ENCODE results near the gene AKIP1.
"Not testable (repeated sequence)": the region's sequence is repeated elsewhere in the genome, so short reads cannot be mapped to it uniquely, and the experiment has no call there.

The AKIP1 gene

GRCh38 chr11:8930456-8931175, 19.6 kb downstream of the AKIP1 start:
- no peak for TF ChIP-seq POLR2A (IDR thresholded peaks at IDR 0.05; ENCODE audit: low read depth, low read length)
- no peak for DNase-seq (ENCODE audit: insufficient read length, low spot score)
- FAIRE-seq: no peak

- FAIRE-seq (no peak), DNase-seq (ENCODE audit: insufficient read length, low spot score) (no peak)
- TF ChIP-seq POLR2A (IDR thresholded peaks at IDR 0.05; ENCODE audit: low read depth, low read length): no peak
Observed at GRCh38 chr11:8932564-8933180, 21.7 kb downstream of the AKIP1 start, which contains the start of gene C11orf16. Gene C11orf16, minus strand, starts transcription at chr11:8932947. Its CDS starts 639 bp downstream, at chr11:8932308.

GRCh38 chr11:8933931-8934330, 22.9 kb downstream of the AKIP1 start:
- no peak for DNase-seq (ENCODE audit: insufficient read length, low spot score)
- FAIRE-seq: no peak
- TF ChIP-seq POLR2A (IDR thresholded peaks at IDR 0.05; ENCODE audit: low read depth, low read length): no peak

GRCh38 chr11:8934742-8935488, 23.9 kb downstream of the AKIP1 start:
- FAIRE-seq: peak; percentile 48
- no peak for TF ChIP-seq POLR2A (IDR thresholded peaks at IDR 0.05; ENCODE audit: low read depth, low read length)
- DNase-seq (ENCODE audit: insufficient read length, low spot score): peak; percentile 53

- not testable (repeated sequence) for DNase-seq (ENCODE audit: insufficient read length, low spot score); FAIRE-seq
Observed at GRCh38 chr11:8935789-8936188, 24.8 kb downstream of the AKIP1 start.

GRCh38 chr11:8937159-8937558, 26.2 kb downstream of the AKIP1 start:
- TF ChIP-seq POLR2A (IDR thresholded peaks at IDR 0.05; ENCODE audit: low read depth, low read length): no peak
- DNase-seq (ENCODE audit: insufficient read length, low spot score) (no peak), FAIRE-seq (no peak)

- DNase-seq (ENCODE audit: insufficient read length, low spot score) (no peak), FAIRE-seq (no peak)
- no peak for TF ChIP-seq POLR2A (IDR thresholded peaks at IDR 0.05; ENCODE audit: low read depth, low read length)
Observed at GRCh38 chr11:8937659-8938058, 26.7 kb downstream of the AKIP1 start.

GRCh38 chr11:8941341-8942103, 30.5 kb downstream of the AKIP1 start:
- FAIRE-seq (no peak), DNase-seq (ENCODE audit: insufficient read length, low spot score) (no peak)
- TF ChIP-seq POLR2A (IDR thresholded peaks at IDR 0.05; ENCODE audit: low read depth, low read length): no peak

- no peak for TF ChIP-seq POLR2A (IDR thresholded peaks at IDR 0.05; ENCODE audit: low read depth, low read length)
- FAIRE-seq: no peak
- DNase-seq (ENCODE audit: insufficient read length, low spot score): no peak
Observed at GRCh38 chr11:8942518-8943066, 31.6 kb downstream of the AKIP1 start, which contains the start of gene ASCL3. Gene ASCL3, minus strand, starts transcription at chr11:8943016. Its CDS starts 4,855 bp downstream, at chr11:8938161.

- TF ChIP-seq POLR2A (IDR thresholded peaks at IDR 0.05; ENCODE audit: low read depth, low read length): no peak
- DNase-seq (ENCODE audit: insufficient read length, low spot score) (no peak), FAIRE-seq (no peak)
Observed at GRCh38 chr11:8947230-8947943, 36.4 kb downstream of the AKIP1 start.

GRCh38 chr11:8948886-8949285, 37.9 kb downstream of the AKIP1 start:
- FAIRE-seq (peak; percentile 68), DNase-seq (ENCODE audit: insufficient read length, low spot score) (no peak)
- no peak for TF ChIP-seq POLR2A (IDR thresholded peaks at IDR 0.05; ENCODE audit: low read depth, low read length)

- no peak for DNase-seq (ENCODE audit: insufficient read length, low spot score)
- TF ChIP-seq POLR2A (IDR thresholded peaks at IDR 0.05; ENCODE audit: low read depth, low read length): no peak
- FAIRE-seq: no peak
Observed at GRCh38 chr11:8956860-8957259, 45.9 kb downstream of the AKIP1 start.
